Kasumi-1 (cell line): ENCODE results near the gene EHMT1.
A peak's percentile ranks its signal among the peaks of the same experiment; 100 is the strongest.
"Not testable (repeated sequence)": the region's sequence is repeated elsewhere in the genome, so short reads cannot be mapped to it uniquely, and the experiment has no call there.

Source experiments
- DNase-seq, 2 experiments: peaks; one replicate each; lab custom pipeline; 2025; lab: John Stamatoyannopoulos, UW

Gene EHMT1

GRCh38 chr9:137694962-137695875 is 76.4 kb downstream of the EHMT1 start:
- peak; percentile 33 to 64 for DNase-seq

DNA sequence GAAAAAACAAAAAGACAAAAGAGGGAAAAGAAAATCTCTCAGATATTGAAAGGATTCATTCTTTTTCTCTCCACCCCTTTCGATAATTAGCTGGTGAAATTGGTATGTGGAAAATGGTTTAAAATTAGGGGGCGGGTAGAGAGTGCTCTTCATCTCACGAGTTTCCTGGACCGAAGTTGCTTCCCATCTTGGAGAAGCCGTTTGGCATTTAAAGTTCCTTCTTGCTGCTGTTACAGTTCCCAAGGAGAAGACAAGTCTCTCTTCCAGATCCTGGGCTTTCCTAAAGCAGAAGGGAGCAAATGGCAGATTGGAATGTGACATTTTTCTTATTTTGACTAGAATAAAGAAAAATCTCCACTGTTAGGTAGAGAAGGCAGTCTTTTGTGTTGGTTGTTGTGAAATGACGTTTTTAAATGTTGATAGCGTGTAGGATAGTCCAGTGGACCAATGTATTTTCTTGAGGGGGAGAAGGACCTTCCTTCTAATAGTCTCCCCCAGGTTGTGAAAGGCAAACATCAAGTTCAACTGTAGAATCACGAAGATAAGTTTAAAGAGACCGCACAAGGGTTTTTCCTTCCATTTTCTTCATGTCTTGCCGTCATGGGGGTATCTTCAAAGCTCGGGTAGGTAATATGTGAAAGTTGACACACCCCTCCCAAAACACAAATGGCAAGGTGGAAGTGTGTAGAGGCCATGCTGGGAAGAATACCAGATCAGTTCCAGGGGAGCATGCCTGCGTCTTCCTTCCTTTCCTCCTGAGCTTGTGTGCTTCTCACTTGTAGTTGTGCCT is 77.5 kb downstream of the EHMT1 start:
- DNase-seq = no peak

DNA sequence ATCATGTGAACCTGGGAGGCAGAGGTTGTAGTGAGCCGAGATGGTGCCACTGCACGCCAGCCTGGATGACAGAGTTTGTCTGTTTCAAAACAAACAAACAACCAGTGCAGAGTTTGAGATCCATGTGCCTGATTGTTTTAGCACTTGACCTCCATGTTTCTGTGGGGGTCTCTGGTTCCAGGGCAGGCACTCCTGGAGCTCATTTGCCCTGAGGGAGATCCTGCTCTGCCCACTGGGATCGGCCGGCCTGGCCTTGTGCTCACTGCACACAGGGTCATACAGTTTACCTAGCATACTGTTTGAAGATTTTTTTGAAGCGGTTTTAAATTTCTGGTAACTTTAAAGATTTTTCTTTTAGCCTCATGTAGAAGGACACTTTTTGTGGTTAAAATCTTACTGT is 78.4 kb downstream of the EHMT1 start:
- no peak for DNase-seq

- DNase-seq = no peak
These were observed 79.0 kb downstream of the EHMT1 start for GRCh38 chr9:137697832-137698231.

DNA sequence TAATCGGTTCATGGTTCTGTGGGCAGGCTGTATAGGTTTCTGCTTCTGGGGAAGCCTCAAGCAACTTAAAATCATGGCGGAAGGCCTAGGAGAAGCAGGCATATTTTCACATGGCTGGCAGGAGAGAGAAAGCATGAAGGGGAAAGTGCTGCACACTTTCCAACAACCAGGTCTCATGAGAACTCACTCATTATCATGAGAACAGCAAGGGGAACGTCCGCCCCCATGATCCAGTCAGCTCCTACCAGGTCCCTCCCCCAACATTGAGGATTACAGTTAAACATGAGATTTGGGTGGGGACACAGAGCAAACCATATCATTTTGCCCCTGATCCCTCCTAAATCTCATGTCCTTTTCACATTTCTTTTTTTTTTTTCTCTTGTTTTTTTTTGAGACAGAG is 82.1 kb downstream of the EHMT1 start:
- DNase-seq = no peak

GRCh38 chr9:137702615-137703379 is 84.0 kb downstream of the EHMT1 start:
- no peak for DNase-seq

DNA sequence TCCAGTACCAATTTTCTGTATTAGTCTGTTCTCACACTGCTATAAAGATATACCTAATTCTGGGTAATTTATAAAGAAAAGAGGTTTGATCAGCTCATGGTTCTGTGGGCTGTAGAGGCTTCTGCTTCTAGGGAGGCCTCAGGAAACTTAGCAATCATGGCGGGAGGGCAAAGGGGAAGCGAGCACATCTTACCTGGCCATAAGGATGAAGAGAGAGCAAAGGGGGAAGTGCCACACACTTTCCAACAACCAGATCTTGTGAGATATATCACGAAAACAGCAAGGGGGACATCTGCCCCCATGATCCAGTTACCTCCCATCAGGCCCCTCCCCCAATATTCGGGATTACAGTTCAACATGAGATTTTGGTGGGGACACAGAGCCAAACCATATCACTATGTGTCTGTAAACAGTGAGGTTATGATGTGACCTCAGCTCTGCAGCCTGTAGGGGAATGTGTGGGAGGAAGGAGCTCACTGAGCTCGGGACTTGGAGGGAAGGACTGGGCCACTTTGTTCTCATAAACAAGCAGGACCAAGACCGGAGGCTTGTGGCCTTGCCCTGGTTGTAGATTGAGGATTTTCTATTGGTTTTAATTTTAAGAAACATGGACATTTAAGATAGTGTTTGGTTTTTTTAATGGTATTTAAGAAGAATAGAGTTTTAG is 85.2 kb downstream of the EHMT1 start:
- no peak for DNase-seq

- DNase-seq = no peak
These were observed 86.6 kb downstream of the EHMT1 start for GRCh38 chr9:137705443-137705863.

GRCh38 chr9:137705906-137706305 is 87.1 kb downstream of the EHMT1 start:
- DNase-seq = no peak

- DNase-seq = no peak
These were observed 88.6 kb downstream of the EHMT1 start for GRCh38 chr9:137707361-137707760.

GRCh38 chr9:137708590-137709284 is 89.9 kb downstream of the EHMT1 start:
- no peak for DNase-seq

GRCh38 chr9:137709411-137710101 is 90.8 kb downstream of the EHMT1 start:
- no peak for DNase-seq

GRCh38 chr9:137710704-137711103 is 91.9 kb downstream of the EHMT1 start:
- DNase-seq = no peak

DNA sequence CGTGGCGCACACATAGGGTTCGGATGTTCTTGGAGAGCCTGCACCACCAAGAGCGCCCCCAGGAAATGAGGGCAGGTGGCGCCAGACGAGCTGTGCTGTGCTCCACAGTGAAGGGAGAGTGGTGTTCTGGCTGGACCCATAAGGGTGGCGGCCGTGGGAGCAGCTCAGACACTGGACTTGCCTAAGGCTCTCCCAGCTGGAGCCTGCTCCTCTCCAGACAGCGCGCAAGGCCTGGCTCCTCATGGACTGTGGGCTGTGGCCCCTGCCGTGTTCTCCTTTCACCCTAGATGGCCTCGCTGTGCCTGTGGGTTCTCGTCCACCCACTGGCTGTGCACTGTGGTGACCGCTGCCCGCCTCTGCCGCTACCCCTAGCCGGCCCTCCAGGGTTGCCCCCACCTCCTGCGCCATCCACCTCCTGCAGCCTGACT is 92.9 kb downstream of the EHMT1 start:
- DNase-seq = no peak

- DNase-seq = no peak
These were observed 96.5 kb downstream of the EHMT1 start for GRCh38 chr9:137715321-137715720.

- not testable (repeated sequence) for DNase-seq
These were observed 97.3 kb downstream of the EHMT1 start for GRCh38 chr9:137715866-137716693.

DNA sequence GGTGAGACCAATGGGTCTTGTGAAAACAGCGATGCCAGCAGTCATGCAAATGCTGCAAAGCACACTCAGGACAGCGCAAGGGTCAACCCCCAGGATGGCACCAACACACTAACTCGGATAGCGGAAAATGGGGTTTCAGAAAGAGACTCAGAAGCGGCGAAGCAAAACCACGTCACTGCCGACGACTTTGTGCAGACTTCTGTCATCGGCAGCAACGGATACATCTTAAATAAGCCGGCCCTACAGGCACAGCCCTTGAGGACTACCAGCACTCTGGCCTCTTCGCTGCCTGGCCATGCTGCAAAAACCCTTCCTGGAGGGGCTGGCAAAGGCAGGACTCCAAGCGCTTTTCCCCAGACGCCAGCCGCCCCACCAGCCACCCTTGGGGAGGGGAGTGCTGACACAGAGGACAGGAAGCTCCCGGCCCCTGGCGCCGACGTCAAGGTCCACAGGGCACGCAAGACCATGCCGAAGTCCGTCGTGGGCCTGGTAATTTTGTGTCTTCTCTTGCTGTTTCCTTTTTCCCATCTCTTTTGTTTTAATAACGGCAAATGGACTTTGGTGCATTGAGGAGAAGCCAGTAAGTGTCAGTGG is 98.0 kb downstream of the EHMT1 start:
- no peak for DNase-seq

DNA sequence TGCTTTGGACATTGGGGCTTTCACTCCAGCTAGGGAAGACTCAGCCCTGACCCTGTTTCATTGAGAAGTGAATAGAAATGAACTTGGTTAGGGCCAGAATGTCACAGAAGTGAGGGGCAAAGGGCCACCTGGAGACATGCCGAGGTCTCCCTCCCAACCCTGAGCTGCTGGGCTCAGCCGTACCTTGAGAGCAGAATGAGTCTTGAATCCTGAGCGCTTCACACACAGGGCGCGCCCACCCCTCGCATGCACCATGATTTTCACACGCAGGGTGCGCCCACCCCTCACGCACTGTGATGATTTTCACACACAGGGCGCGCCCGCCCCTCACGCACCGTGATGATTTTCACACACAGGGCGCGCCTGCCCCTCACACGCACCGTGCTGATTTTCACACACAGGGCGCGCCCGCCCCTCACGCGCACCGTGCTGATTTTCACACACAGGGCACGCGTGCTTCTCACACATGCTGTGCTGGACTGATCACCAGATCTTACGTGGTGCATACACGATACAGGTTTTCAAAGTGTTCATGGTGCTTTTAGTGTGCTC is 99.0 kb downstream of the EHMT1 start:
- DNase-seq = no peak

- DNase-seq = no peak
These were observed 100.4 kb downstream of the EHMT1 start for GRCh38 chr9:137719194-137719593.
